Stimulated activated CD4-positive, alpha-beta T cell treated with anti-CD3 and anti-CD28 coated beads, Interleukin-15, amount 100 ng/mL, for 1 hour (primary cell): ENCODE measurements around the gene FSIP2.
"Not testable (repeated sequence)": the region's sequence is repeated elsewhere in the genome, so short reads cannot be mapped to it uniquely, and the experiment has no call there.

Source experiments
- DNase-seq, 2 donors: peaks; one replicate each; pipeline ENCODE4 v3.0.0-alpha.2; 2020; ENCODE audit warnings: low read depth in 1 of 2, low spot score in 1 of 2

Gene FSIP2

GRCh38 chr2:185807351-185807750 lies 68.7 kb downstream of the FSIP2 start:
- DNase-seq: no peak

DNA sequence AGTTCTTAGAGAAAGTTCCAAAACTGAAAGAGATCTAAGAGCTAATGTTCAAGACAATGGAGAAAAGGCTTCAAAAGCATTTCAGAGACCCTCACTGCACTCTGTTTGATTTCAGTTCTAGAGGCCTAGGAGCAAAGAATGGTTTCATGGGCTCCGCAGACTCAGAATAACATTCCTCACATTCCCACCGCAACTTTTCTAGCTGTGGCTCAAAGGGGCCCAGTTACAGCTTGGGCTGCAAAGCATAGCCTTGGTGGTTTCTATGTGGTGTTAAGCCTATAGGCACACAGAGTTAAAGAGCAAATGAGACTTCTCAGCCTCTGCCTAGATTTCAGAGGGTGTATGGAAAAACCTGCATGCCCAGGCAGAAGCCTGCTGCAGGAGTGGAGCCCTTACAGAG lies 73.0 kb downstream of the FSIP2 start:
- DNase-seq: no peak

DNA sequence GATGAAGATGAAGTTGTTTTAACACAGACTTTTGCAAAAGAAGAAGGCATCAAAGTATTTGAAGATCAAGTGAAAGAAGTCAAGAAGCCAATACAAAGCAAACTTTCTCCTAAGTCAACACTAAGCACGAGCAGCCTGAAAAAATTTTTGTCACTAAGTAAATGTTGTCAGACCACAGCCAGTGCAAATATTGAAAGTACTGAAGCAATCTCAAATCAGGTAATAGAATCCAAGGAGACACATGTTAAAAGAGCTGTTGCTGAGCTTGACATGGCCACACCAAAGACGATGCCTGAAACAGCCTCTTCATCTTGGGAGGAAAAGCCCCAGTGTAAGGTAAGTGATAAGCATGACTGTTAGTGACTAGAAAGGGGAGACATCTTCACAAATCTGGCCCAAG lies 75.1 kb downstream of the FSIP2 start:
- no peak for DNase-seq

DNA sequence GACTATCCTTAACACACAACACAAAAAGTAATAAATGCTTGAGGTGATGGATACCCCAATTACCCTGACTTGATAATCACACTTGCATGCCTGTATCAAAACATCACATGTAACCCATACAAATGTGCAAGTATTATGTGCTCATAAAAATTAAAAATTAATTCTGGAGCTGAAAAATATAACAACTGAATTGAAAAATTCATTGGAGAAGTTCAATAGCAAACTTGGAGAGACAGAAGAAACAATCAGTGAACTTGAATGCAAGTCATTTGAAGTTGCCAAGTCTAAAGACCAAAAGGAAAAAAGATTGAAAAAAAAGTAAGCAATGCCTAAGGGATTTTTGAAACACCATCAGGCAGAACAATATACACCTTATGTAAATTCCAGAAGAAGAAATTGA lies 79.4 kb downstream of the FSIP2 start:
- DNase-seq: no peak

DNA sequence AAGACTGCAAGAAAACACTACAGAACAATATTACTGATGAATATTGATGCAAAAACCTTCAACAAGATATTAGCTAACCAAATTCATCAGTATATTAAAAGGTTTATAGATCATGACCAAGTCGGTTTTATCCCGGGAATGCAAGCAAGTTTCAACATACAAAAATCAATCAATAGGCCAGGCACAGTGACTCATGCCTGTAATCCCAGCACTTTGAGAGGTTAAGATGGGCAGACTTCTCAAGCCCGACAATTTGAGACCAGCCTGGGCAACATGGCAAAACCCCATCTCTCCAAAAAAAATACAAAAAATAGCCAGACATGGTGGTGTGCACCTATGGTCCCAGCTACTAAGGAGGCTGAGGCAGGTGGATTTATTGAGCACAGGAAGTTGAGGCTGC lies 82.9 kb downstream of the FSIP2 start:
- no peak for DNase-seq

- DNase-seq: no peak
These were observed 85.2 kb downstream of the FSIP2 start for GRCh38 chr2:185823773-185824172.

- no peak for DNase-seq
These were observed 87.0 kb downstream of the FSIP2 start for GRCh38 chr2:185825557-185825956.

- DNase-seq: no peak
These were observed 89.7 kb downstream of the FSIP2 start for GRCh38 chr2:185828326-185828725.

DNA sequence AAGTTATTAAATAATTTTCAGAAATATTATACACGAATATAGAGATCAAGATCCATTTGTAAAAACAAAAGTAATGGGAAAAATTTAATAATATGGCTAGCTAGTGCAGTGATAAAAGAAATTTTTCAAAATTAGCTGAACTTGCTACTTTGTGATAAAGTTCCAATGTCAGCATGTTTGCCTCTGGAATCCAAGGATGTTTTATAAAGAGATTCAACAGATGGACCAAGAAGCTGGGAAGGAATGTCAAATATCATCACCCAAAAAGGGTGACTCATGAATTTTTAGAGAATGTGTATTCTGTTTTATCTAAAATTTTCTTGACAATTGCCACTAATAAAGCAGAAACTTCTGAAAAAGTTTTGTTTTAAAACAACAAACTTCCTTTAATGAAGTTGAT lies 95.3 kb downstream of the FSIP2 start:
- no peak for DNase-seq

DNA sequence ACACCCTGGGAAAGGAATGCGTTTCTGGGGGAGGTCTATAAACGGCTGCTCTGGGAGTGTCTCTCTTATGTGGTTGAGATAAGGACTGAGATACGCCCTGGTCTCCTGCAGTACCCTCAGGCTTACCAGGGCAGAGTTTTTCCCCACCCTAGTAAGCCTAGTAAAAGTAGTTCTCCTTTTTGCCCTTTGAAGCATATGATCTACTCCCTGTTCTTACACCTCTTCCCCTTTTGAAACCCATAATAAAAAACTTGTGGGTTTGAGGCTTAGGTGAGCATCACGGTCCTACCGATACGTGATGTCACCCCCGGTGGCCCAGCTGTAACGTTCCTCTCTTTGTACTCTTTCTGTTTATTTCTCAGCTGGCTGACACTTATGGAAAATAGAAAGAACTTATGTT lies 97.4 kb downstream of the FSIP2 start:
- DNase-seq: no peak

GRCh38 chr2:185854885-185855284 lies 116.3 kb downstream of the FSIP2 start:
- no peak for DNase-seq

GRCh38 chr2:185857691-185858090 lies 119.1 kb downstream of the FSIP2 start:
- no peak for DNase-seq

- no peak for DNase-seq
These were observed 120.9 kb downstream of the FSIP2 start for GRCh38 chr2:185859506-185859905.

DNA sequence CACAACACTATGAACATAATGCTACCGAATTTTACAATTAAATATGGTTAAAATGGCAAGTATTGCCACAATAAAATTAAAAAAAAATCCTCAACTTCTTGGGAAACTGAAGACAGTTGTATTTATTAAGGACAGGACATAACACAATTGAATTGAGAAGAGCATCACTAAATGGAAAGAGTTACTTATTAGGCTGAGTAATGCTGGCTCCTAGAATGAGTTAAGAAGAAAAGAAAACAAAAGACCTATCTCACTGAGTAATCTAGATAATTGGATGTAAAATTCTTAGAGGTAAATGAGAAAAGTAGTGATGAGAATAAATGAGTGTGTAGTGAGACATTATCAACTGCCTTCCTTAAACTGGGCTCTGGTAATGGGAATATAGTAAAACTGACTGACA lies 121.7 kb downstream of the FSIP2 start:
- DNase-seq: no peak

- no peak for DNase-seq
These were observed 124.2 kb downstream of the FSIP2 start for GRCh38 chr2:185862657-185863398.

DNA sequence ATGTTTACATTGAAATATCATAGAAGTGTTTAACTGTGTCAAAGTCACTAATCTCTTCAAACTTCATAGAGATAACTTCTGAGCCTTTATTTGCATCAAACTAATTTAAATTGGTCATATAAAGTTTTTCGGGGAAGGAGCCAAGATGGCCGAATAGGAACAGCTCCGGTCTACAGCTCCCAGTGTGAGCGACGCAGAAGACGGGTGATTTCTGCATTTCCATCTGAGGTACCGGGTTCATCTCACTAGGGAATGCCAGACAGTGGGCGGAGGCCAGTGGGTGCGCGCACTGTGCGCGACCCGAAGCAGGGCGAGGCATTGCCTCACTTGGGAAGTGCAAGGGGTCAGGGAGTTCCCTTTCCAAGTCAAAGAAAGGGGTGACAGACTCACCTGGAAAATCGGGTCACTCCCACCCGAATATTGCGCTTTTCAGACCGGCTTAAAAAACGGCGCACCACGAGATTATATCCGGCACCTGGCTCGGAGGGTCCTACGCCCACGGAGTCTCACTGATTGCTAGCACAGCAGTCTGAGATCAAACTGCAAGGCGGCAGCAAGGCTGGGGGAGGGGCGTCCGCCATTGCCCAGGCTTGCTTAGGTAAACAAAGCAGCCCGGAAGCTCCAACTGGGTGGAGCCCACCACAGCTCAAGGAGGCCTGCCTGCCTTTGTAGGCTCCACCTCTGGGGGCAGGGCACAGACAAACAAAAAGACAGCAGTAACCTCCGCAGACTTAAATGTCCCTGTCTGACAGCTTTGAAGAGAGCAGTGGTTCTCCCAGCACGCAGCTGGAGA lies 126.1 kb downstream of the FSIP2 start:
- not testable (repeated sequence) for DNase-seq

DNA sequence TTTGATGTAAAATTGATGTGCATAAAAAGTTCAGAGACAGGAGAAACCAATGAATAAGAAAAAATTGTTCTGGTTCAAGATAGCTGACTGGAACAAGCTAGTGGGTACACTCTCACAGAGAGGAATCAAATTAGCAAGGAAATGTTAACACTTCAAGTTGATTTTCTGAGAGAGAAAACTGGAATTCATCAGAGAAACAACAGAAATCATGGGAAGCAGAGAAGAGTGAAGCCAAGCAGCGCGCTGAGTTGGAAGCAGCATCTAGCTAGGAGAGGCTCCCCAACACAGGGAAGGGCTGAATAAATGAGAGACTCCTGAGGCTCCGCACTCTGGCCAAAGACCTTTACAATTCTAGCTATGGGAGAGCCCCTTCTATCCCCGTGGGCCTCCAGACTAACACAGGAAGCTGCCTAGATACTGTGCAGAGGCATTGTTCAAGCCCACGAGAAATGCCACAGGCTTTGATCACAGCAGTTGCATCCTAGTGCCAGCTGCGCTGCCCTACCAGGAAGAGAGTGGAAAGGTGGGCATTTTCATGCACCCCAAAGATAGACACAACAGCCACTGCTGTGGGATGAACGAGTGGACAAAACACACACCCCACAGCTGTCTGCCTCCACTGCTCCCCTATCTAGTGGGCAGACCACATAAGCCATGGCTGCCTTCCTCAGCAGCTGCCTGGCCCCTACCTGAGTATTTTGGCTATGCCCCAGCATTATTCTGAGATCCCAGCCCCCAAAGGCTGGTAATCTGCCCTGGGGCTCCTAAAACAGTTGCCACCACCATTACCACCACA lies 136.7 kb downstream of the FSIP2 start:
- DNase-seq: no peak

DNA sequence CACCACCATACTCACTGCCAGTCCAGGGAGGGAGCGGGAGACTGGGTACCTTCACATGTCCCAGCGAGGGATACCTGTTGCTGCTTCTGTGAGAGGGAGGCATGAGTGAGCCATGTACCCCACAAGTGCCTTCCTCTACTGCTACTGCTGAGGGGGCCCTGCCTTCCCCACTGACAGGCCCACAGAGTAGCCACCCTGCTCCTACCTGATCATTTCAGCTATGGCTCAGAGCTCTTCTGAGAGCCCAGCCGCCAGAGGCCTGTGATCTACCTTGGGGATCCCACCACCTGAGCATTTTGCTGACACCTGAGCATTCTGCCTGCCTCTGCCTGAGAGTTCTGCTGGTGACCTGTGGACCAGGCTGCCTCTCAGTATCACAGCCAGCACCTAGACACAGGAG lies 137.6 kb downstream of the FSIP2 start:
- no peak for DNase-seq

GRCh38 chr2:185880396-185880795 lies 141.8 kb downstream of the FSIP2 start:
- no peak for DNase-seq
